ENCODE measurements around the gene COL8A2.

Gene COL8A2

DNA sequence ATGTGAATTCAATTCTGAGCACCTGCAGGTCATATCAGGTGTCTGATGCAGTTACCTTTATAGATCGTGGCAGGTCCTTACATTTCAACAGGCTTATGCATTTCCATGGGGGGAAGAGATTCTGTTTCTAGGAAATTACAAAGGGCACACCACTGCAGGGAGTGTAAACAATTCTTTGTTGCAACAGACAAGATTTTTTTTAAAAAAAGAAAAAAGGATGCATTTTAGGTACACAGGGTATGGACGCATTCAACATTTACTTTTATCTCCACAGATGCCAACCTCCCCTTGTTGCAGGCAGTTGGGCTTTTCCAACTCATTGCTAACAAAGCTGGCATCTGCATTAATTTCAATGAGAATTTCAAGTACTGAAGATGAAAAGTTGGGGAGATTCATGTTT, 54.7 kb downstream of the COL8A2 start:
- DNase-seq (ENCODE audit: low read depth in 2 of 2, low spot score in 1 of 2): no peak

DNA sequence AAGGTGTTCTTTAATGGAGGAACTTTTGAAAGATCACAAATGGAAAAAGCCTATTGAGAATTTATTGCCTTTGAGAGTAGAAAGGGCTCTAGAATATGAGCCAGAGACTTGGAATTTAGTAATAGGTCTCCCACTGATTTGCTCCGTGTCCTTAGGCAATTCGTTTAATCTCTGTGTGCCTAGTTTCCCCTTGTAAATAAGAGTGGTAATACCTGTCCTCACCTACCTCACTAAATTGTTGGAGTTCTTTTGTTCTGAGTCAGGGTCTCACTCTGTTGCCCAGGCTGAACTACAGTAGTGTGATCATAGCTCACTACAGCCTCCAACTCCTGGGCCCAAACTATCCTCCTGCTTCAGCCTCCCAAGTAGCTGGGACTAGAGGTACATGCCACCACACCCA, 56.2 kb downstream of the COL8A2 start:
- DNase-seq (ENCODE audit: low read depth in 2 of 2, low spot score in 1 of 2): no peak

DNA sequence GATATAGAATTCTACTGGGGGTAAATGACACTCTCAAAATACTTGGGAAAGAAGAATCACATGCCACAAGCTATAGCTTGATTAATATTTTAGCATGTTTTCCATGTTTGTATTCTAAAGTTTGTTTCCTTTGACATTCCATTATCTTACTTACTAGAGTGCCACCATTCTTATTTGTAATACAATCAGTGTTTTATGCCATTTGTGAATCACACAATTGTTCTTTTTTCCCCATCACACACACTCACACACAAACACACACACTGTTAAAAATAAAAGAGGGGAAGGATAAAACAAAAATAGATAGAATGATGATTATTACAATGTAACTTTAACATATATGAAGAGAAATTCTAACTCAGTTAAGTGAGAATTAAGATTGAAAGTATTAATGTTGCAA, 57.2 kb downstream of the COL8A2 start:
- DNase-seq (ENCODE audit: low read depth in 2 of 2, low spot score in 1 of 2): no peak

DNA sequence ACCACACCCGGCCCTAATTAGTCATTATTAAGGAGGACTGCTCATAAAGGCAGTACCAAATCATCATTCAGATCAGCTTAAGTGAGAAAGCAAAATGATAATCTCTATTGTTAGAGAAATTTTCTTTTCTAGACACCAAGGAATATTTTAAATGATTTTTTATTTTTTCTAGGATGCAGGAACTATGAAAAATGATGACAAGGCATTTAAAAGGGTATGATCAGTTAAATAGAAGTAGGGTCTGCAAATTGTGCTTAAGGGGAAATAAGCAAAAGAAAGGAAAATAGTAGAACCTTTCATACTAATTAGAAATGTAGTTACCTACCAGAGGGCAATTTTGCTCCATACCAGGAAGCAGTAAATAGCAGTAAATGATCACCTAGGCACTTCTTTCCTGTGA, 62.7 kb downstream of the COL8A2 start:
- DNase-seq (ENCODE audit: low read depth in 2 of 2, low spot score in 1 of 2): no peak

DNA sequence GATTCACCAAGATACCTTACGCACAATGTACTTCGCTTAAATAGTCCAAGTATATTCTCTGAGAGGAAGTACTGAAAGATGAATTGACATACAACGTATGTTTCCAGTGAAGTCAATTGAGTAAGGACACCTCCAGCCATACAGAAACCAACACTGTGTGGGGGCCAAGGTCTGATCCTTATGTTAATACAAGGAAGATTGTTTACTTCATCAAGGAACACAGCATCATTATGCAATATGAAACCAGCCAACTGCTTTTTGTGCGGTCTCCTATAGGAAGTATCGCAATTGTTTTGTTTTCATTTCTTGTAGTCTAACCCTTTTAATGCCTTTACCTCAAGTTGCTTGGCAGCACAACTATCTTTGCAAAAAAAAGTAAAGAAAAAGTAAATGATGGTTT, 69.3 kb downstream of the COL8A2 start:
- DNase-seq (ENCODE audit: low read depth in 2 of 2, low spot score in 1 of 2): no peak

DNA sequence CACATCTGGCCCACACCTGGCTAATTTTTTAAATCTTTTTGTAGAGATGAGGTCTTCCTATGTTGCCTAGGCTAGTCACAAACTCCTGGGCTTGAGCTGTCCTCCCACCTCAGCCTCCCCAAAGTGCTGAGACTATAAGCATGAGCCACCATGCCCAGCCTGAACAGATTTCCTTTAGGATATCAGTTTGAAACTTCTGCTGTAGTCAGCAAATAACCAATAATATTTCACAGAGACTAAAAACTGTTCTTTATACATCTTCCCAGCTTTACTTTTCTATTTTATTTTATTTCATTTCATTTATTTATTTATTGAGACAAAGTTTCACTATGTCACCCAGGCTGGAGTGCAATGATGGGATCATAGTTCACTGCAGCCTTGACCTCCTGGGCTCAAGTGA, 71.0 kb downstream of the COL8A2 start:
- DNase-seq (ENCODE audit: low read depth in 2 of 2, low spot score in 1 of 2): no peak

DNA sequence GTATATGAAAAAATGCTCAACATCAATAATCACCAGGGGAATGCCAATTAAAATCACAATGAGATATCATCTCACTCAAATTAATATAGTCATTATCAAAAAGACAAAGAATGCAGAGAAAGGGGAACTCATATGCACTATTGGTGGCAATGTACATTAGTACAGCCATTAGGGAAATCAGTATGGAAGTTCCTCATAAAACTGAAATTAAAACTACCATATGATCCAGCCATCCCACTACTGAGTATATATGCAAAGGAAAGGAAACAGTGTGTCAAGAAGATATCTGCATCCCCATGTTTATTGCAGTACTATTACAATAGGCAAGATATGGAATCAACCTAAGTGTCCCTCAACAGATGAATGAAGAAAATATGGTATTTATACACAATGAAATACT, 73.2 kb downstream of the COL8A2 start:
- DNase-seq (ENCODE audit: low read depth in 2 of 2, low spot score in 1 of 2): no peak
